DMS 273 (cell line): Measurements from ENCODE around the gene DHRS13.
"Not testable (repeated sequence)": the region's sequence is repeated elsewhere in the genome, so short reads cannot be mapped to it uniquely, and the experiment has no call there.

Experiments used
- DNase-seq: peaks from one replicate; lab custom pipeline; 2025; ENCODE audit not compliant: unreplicated experiment; lab: John Stamatoyannopoulos, UW

The DHRS13 gene

DNA sequence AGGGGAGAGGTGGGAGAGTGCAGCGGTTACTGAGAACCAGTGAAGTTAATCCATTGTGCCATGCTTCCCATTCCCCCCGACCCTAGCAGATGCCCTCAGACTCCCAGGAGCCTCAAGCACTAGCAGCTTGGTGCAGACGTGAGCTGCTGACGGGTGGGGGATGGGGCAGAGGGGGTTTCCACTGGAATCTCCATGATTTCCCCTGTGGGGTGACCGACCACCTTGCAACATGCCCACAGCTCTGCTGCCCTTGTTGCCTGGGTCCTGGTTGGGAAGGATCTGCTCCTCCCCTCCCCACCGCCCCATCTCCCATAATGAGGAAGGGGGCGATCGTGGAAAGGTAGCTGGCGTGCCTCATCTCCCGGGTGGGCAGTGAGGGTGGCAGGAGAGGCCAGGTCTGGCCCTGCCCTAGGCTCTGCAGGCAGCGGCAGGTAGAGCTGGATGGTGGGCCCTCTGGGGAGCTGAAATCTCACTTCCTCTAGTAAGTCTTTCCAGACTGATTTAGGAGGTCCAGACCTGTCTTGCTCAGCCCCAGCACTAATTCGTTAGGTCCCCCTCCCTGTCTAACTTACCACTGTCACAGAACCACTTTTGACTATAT lies 14.9 kb downstream of the DHRS13 start:
- no peak for DNase-seq

DNA sequence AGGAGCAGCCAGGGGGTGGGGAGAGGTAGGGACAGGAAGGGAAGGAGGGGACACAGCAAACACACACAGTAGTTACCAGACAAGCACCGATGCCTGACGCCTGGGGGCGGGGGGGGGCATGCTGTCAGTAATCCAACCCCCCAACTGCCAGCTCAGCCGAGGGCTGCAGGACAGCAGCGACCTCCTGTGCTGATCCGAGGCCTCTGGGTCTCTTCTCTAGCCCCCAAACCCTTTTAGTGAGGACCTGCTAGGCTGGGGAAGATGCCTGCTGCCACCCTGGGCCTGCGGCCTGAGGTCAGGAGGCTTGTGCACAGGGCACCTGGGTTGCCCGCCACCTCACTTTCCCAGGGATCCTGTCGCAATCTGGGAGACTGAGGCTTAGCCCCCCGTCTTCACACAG lies 16.9 kb downstream of the DHRS13 start:
- DNase-seq, result no peak

- no peak for DNase-seq
These were observed 17.5 kb downstream of the DHRS13 start for GRCh38 chr17:28885363-28885762.

DNA sequence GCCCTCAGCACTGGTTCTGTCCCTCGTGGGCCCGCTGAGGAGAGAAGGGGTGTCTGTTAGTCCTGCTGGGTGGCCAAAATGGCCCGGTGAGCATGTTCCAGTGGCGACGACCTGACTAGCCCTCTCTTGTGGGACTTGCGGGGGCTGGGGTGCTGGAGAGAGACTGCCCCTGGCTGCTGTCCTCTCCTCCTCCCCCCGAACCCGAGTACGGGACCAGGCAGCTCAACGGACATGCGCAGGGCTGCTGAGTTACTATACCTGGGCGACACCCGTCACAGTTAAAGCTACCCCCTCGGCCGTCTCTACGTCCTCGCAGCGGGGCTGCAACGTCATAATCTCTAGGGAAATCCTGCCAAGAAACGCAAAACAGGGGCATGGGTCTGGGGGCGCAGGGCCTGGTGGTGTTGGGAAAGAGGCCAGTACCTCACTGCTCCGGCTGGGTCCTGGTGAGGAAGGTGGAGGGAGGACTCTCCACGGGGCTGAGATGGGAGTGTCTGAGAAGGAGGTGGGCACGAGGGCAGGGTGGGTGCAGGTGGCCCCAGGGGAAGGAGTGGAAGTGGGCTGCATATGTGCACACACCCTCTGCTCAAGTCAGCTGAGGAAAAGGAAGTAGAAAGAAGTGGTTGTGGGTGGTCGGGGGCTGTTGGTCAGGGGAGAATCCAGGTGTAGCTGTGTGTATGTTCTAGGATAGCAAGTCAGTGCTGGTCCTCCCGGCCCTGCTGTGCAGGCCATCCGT lies 18.7 kb downstream of the DHRS13 start:
- DNase-seq, result no peak

GRCh38 chr17:28882154-28882895 lies 20.6 kb downstream of the DHRS13 start:
- DNase-seq, result no peak

- DNase-seq, result no peak
These were observed 21.3 kb downstream of the DHRS13 start for GRCh38 chr17:28881533-28882056.

GRCh38 chr17:28880572-28880945 lies 22.3 kb downstream of the DHRS13 start:
- no peak for DNase-seq

- no peak for DNase-seq
These were observed 22.9 kb downstream of the DHRS13 start for GRCh38 chr17:28879886-28880571.

GRCh38 chr17:28878981-28879380 lies 23.9 kb downstream of the DHRS13 start:
- DNase-seq, result peak; percentile 77

DNA sequence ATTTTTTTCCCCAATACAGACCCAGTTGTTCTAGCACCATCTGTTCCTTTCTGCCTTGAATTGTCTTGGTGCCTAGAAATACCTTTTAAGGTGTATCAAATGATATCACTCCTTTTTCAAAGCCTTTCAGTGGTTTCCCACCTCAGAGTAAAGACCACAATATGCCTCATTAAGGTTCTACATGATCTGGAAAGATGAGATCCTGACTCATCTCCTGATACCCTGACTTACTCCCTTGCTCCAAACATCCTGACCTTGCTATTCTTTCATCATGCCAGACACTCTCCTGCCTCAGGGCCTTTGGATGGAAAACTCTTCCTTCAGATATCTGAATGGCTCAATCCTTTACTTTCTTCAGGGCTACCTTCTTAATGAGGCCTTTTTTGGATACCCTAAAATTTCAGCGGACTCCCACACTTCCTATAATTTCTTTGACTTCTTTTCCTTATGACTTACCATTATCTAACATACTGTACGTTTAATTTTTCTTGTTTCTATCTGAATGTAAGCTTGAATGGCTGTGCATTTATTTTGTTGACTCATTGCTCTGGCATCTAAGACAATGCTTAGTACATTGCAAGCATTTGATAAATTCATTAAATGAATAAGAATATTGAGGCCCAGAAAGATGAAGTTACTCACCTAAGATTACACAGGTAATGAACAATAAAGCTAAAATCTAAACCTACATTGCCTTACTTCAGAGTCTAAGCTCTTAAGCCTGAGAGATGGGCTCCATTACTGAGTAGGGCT lies 24.5 kb downstream of the DHRS13 start:
- no peak for DNase-seq

GRCh38 chr17:28877150-28877711 lies 25.6 kb downstream of the DHRS13 start:
- DNase-seq, result not testable (repeated sequence)

- no peak for DNase-seq
These were observed 26.9 kb downstream of the DHRS13 start for GRCh38 chr17:28875848-28876550.

DNA sequence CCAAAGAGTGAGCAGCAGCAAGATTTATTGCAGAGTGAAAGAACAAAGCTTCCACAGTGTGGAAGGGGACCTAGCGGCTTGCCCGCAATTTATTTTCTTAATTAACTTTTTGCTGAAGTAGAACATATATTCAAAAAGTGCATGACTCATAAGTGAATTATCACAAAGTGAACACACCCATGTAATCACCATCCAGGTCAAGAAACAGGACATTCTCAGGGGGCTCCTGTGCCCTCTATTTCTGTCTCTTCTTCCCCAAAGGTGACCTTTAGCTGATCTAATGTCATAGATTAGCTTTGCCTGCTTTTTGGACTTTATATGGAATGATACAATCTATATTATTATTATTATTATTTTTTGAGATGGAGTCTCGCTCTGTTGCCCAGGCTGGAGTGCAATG lies 28.1 kb downstream of the DHRS13 start:
- no peak for DNase-seq

DNA sequence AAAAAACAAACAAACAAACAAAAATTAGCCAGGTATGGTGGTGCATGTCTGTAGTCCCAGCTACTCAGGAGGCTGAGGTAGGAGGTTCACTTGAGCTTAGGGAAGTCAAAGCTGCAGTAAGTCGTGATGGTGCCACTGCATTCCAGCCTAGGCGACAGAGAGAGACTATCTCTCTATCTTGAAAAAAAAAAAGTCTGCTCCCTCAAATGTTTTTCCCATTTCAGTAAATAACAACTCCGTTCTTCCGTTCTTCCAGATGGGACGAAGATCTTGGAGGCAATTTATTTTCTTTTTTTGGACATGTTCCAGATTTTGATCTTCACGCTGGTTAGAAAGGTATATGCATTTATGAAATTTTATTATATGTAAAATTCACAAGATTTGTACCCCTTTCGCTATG lies 29.0 kb downstream of the DHRS13 start:
- no peak for DNase-seq

- DNase-seq, result no peak
These were observed 31.8 kb downstream of the DHRS13 start for GRCh38 chr17:28871056-28871579.

GRCh38 chr17:28867276-28867675 lies 35.6 kb downstream of the DHRS13 start:
- DNase-seq, result no peak

- no peak for DNase-seq
These were observed 36.7 kb downstream of the DHRS13 start for GRCh38 chr17:28865946-28866752.

GRCh38 chr17:28864991-28865849 lies 37.7 kb downstream of the DHRS13 start:
- DNase-seq, result no peak
